Measurements from ENCODE around the gene PTPRJ. TPM values are rescaled to one million over a fixed set of nuclear protein-coding genes. Genes with fewer than 3 reads are reported as not detected.
"Not testable (repeated sequence)": the region's sequence is repeated elsewhere in the genome, so short reads cannot be mapped to it uniquely, and the experiment has no call there.

The PTPRJ gene
- 18.9 and 19.1 TPM in 2 replicates for total RNA-seq
- long read RNA-seq, partial matches to known transcripts = 1 of 4 reads
- long read RNA-seq, other reads (novel, unspliced or antisense) = 3 of 4 reads

DNA sequence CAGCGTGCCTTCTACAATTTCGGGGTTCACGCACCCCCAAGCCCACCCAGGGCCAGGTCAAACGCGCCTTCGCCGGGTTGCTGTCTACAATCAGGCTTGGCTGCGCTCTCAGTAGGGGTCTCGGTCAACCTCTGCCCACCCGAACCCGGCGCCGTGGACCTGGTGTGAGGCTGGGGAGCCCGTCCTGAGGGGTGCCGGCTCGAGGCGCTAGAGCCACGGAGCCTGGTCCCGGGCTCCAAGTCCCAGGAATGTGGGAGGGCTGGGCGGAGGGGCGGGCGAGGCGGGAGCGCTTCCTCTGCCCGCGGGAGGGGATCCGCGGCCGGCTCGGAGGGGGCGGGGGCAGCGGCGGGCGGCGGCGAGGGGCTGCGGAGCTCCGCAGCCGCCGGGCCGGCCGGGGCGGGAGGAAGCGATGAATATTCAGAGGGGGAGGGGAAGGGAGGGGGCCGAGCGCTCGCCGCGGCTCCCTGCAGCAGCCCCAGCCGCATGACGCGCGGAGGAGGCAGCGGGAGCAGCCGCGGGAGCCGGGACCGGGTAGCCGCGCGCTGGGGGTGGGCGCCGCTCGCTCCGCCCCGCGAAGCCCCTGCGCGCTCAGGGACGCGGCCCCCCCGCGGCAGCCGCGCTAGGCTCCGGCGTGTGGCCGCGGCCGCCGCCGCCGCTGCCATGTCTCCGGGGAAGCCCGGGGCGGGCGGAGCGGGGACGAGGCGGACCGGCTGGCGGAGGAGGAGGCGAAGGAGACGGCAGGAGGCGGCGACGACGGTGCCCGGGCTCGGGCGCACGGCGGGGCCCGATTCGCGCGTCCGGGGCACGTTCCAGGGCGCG lies at the start of gene PTPRJ:
Gene PTPRJ (plus strand): TSS at position 472 of the 819 bp plus-strand sequence. CDS start 354 bp downstream, outside the sequence.
- H3K27ac Mint-ChIP-seq = peak within 1 kb of the TSS; percentile 65
- H3K4me1 Mint-ChIP-seq (ENCODE audit: low read depth) = peaks cover 10% of the 10 kb centered on the region
- H3K9me3 Mint-ChIP-seq (ENCODE audit: low read depth) = no peaks in the 10 kb centered on the region
- peaks cover 13% of the 10 kb centered on the region for H3K27me3 Mint-ChIP-seq
- H3K4me3 Mint-ChIP-seq (ENCODE audit: low read depth) = peak within 1 kb of the TSS; percentile 79
- TF ChIP-seq, protein P1, sequence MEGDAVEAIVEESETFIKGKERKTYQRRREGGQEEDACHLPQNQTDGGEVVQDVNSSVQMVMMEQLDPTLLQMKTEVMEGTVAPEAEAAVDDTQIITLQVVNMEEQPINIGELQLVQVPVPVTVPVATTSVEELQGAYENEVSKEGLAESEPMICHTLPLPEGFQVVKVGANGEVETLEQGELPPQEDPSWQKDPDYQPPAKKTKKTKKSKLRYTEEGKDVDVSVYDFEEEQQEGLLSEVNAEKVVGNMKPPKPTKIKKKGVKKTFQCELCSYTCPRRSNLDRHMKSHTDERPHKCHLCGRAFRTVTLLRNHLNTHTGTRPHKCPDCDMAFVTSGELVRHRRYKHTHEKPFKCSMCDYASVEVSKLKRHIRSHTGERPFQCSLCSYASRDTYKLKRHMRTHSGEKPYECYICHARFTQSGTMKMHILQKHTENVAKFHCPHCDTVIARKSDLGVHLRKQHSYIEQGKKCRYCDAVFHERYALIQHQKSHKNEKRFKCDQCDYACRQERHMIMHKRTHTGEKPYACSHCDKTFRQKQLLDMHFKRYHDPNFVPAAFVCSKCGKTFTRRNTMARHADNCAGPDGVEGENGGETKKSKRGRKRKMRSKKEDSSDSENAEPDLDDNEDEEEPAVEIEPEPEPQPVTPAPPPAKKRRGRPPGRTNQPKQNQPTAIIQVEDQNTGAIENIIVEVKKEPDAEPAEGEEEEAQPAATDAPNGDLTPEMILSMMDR (IDR thresholded peaks at IDR 0.05; ENCODE audit: unreplicated experiment) = no peak
- peak; percentile 55 for DNase-seq (ENCODE audit: low spot score, unreplicated experiment)
- H3K36me3 Mint-ChIP-seq (ENCODE audit: insufficient read depth) = no peaks in the 10 kb centered on the region

GRCh38 chr11:47932544-47932943 lies 47.8 kb upstream of the PTPRJ start:
- H3K36me3 Mint-ChIP-seq (ENCODE audit: insufficient read depth) = no peaks in the 10 kb centered on the region
- H3K9me3 Mint-ChIP-seq (ENCODE audit: low read depth) = no peaks in the 10 kb centered on the region
- peaks cover 3% of the 10 kb centered on the region for H3K4me1 Mint-ChIP-seq (ENCODE audit: low read depth)
- H3K27me3 Mint-ChIP-seq = no peaks in the 10 kb centered on the region
- TF ChIP-seq, protein P1 (IDR thresholded peaks at IDR 0.05; ENCODE audit: unreplicated experiment) = no peak
- H3K4me3 Mint-ChIP-seq (ENCODE audit: low read depth) = no peak overlapping the region
- H3K27ac Mint-ChIP-seq = no peak overlapping the region
- no peak for DNase-seq (ENCODE audit: low spot score, unreplicated experiment)

DNA sequence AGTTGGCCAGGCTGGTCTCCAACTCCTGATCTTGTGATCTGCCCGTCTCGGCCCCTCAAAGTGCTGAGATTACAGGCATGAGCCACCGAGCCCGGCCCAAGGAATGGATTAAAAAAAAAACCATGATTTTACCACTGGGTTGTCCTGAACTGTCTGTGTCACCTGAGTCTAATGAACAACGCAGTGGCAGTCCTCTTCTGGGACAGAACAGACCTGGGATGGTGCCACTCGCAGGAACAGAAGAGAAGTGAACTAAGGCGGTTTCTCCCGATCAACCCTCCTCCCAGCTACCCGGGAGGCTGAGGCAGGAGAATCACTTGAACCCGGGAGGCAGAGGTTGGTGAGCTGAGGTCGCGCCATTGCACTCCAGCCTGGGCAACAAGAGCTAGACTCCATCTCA lies 46.6 kb upstream of the PTPRJ start:
- H3K27me3 Mint-ChIP-seq; DNase-seq (ENCODE audit: low spot score, unreplicated experiment); H3K36me3 Mint-ChIP-seq (ENCODE audit: insufficient read depth); H3K4me1 Mint-ChIP-seq (ENCODE audit: low read depth); H3K9me3 Mint-ChIP-seq (ENCODE audit: low read depth); H3K27ac Mint-ChIP-seq; H3K4me3 Mint-ChIP-seq (ENCODE audit: low read depth): not testable (repeated sequence)

GRCh38 chr11:47938791-47939560 lies 41.4 kb upstream of the PTPRJ start:
- no peak for DNase-seq (ENCODE audit: low spot score, unreplicated experiment)
- H3K27ac Mint-ChIP-seq = peak overlapping the region; percentile 43
- TF ChIP-seq, protein P1 (IDR thresholded peaks at IDR 0.05; ENCODE audit: unreplicated experiment) = no peak
- H3K9me3 Mint-ChIP-seq (ENCODE audit: low read depth) = no peaks in the 10 kb centered on the region
- peaks cover 8% of the 10 kb centered on the region for H3K27me3 Mint-ChIP-seq
- peaks cover 5% of the 10 kb centered on the region for H3K4me1 Mint-ChIP-seq (ENCODE audit: low read depth)
- H3K36me3 Mint-ChIP-seq (ENCODE audit: insufficient read depth) = no peaks in the 10 kb centered on the region
- no peak overlapping the region for H3K4me3 Mint-ChIP-seq (ENCODE audit: low read depth)

DNA sequence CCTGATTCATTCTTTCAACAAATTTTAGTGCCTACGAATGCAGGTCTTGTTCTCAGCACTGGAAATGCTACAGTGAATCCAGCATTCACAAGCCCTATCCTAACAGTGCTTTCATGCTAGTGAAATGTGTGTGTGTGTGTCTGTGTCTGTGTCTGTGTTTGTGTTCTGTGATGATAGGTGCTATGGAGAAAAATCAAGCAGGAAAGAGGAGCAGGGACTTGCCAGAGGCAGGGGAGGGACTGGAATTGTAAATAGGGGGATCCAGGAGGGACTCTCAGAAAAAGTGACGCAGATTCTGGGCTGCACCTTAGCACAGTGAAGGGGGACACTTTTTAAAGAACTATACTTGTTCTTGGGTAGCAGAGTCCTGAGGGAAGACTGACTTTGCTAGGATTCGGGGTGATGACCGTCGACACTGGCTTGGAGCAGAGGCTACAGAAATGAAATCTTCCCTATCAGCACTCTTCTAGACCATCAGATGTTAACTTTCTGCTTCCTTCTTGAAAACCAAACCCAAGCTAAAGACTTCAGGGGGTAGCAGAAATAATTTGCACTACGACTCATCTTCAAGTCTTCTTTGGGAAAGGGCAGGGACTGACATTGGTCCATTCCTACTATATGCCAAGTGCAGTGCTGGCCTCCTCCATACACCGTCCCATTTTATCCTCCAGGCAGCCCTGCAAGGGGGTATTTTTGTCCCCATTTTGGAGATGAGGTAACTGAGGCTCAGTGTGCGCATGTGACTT lies 39.3 kb upstream of the PTPRJ start:
- Mint-ChIP-seq H3K4me3 (ENCODE audit: low read depth) (no peak overlapping the region), H3K9me3 (ENCODE audit: low read depth) (no peaks in the 10 kb centered on the region), H3K4me1 (ENCODE audit: low read depth) (peaks cover 6% of the 10 kb centered on the region), H3K27ac (no peak overlapping the region), H3K27me3 (peaks cover 8% of the 10 kb centered on the region), H3K36me3 (ENCODE audit: insufficient read depth) (no peaks in the 10 kb centered on the region)
- TF ChIP-seq, protein P1 (IDR thresholded peaks at IDR 0.05; ENCODE audit: unreplicated experiment) = no peak
- no peak for DNase-seq (ENCODE audit: low spot score, unreplicated experiment)
